ENCODE measurements around the gene SLC25A46. TPM values are rescaled to one million over a fixed set of nuclear protein-coding genes. Genes with fewer than 3 reads are reported as not detected.

Gene SLC25A46
- total and polyA plus RNA-seq, 2 of the 8 experiments (the other 6 are each of a cell fraction or from before 2014, with no cell fraction given), result 10.6 to 21.7 TPM

GRCh38 chr5:110734101-110734500, 4.7 kb upstream of the SLC25A46 start:
- Histone ChIP-seq H2AFZ (ENCODE audit: low read length) (no peak overlapping the region), H3K9me3 (ENCODE audit: insufficient read depth in 2 of 2, low read depth in 1 of 2, low read length in 1 of 2) (no peaks in the 10 kb centered on the region), H3K27me3 (replicated peaks in 1 of 4; ENCODE audit: control insufficient read depth in 3 of 4, extremely low read depth in 1 of 4, insufficient read depth in 3 of 4, low read length in 3 of 4) (peaks cover 0 to 1% (median 0%) of the 10 kb centered on the region in 4 experiments; a peak in 1 of 7 replicates), H4K91ac (replicated peaks; ENCODE audit: insufficient read length, low read length) (no peak overlapping the region), H4K20me1 (replicated peaks in 1 of 2; ENCODE audit: control insufficient read depth in 1 of 2, insufficient read depth in 2 of 2, low read length in 2 of 2) (no peaks in the 10 kb centered on the region), H2BK5ac (ENCODE audit: low read depth, low read length) (no peak overlapping the region), H2BK15ac (ENCODE audit: low read length) (no peak overlapping the region), H3K9ac (replicated peaks in 1 of 4; ENCODE audit: extremely low read depth in 1 of 4, low read depth in 3 of 4, low read length in 3 of 4) (no peak overlapping the region), H4K5ac (ENCODE audit: insufficient read length, low read depth, low read length) (no peak overlapping the region), H3K4me2 (ENCODE audit: insufficient read depth in 1 of 2, low read depth in 2 of 2, low read length in 2 of 2) (no peak overlapping the region), H3K4ac (replicated peaks; ENCODE audit: insufficient read length, low read depth, low read length) (no peak overlapping the region), H3K56ac (replicated peaks; ENCODE audit: insufficient read length, low read depth, low read length) (no peak overlapping the region), H3K18ac (ENCODE audit: extremely low read depth, low read length) (no peak overlapping the region), H2BK120ac (replicated peaks; ENCODE audit: low read depth, low read length) (no peak overlapping the region), H3K23me2 (ENCODE audit: low read depth, low read length) (no peaks in the 10 kb centered on the region; the same call in 1 of the 2 replicates), H3K27ac (ENCODE audit: low read depth, low read length) (no peak overlapping the region), H3K79me2 (ENCODE audit: control insufficient read depth in 1 of 2, insufficient read depth in 2 of 2, low read length in 2 of 2) (no peaks in the 10 kb centered on the region), H3K4me1 (replicated peaks in 1 of 4; ENCODE audit: control insufficient read depth in 3 of 4, insufficient read depth in 4 of 4, low read length in 3 of 4) (no peaks in the 10 kb centered on the region), H3K14ac (ENCODE audit: insufficient read length) (no peak overlapping the region), H3K79me1 (ENCODE audit: low read depth, low read length) (no peaks in the 10 kb centered on the region; the same call in 1 of the 2 replicates), H3K36me3 (ENCODE audit: control insufficient read depth in 2 of 4, insufficient read depth in 4 of 4, low read length in 3 of 4) (no peaks in the 10 kb centered on the region), H2BK20ac (ENCODE audit: low read length) (no peak overlapping the region), H4K8ac (ENCODE audit: extremely low read depth, insufficient read depth, low read length) (no peak overlapping the region), H2AK5ac (ENCODE audit: low read depth, low read length) (no peak overlapping the region), H3K4me3 (ENCODE audit: extremely low read depth in 1 of 4, insufficient read depth in 2 of 4, low read depth in 3 of 4, low read length in 4 of 4) (no peak overlapping the region), H2BK12ac (ENCODE audit: low read depth, low read length) (no peak overlapping the region), H3K23ac (ENCODE audit: insufficient read length) (no peak overlapping the region)
- DNase-seq (ENCODE audit: low read depth in 1 of 2, low spot score in 2 of 2) (no peak), FAIRE-seq (no peak)
- CTCF ChIA-PET (ENCODE audit: partially characterized antibody), result interaction anchor here (1.1 kb wide), 1 partner anchor 212 kb away, joined by 3 read pairs; no protein-coding TSS in a partner anchor
- WGBS, 2 experiments (ENCODE audit: extremely low coverage in 1 of 2, insufficient coverage in 1 of 2, insufficient read length in 1 of 2, insufficient replicate concordance in 2 of 2, low coverage in 1 of 2, low lambda C conversion rate in 2 of 2, missing lambda C conversion rate in 1 of 2), result 84% methylated on average over 2 of the region's 2 CpGs; no CpG with 5 or more reads in 1 of the 2 experiments
- POLR2A ChIA-PET (ENCODE audit: partially characterized antibody), result no interaction called here
- TF ChIP-seq TAF1 (IDR thresholded peaks at IDR 0.05; ENCODE audit: low read depth, low read length) (no peak), BCL11A (IDR thresholded peaks at IDR 0.05; ENCODE audit: low read depth in 2 of 2, low read length in 2 of 2) (no peak), SRF (IDR thresholded peaks at IDR 0.05; ENCODE audit: low read depth, low read length) (no peak), RNF2 (IDR thresholded peaks at IDR 0.05; ENCODE audit: borderline replicate concordance, low read depth, low read length, missing control alignments, poor library complexity, severe bottlenecking) (no peak), EP300 (IDR thresholded peaks at IDR 0.05; ENCODE audit: borderline replicate concordance in 1 of 2, low read depth in 2 of 2, low read length in 2 of 2) (no peak), MAX (IDR thresholded peaks at IDR 0.05) (no peak), RAD21 (IDR thresholded peaks at IDR 0.05 in 1 of 2, conservative IDR thresholded peaks at IDR 0.05 in 1 of 2; ENCODE audit: low read depth in 2 of 2, low read length in 2 of 2) (no peak), ASH2L (IDR thresholded peaks at IDR 0.05; ENCODE audit: low read length) (no peak), ATF2 (IDR thresholded peaks at IDR 0.05; ENCODE audit: low read length) (no peak), E2F6 (IDR thresholded peaks at IDR 0.05) (no peak)
